Activated CD8-positive, alpha-beta T cell treated with anti-CD3 and anti-CD28 coated beads for 36 hours (primary cell): ENCODE measurements around the gene RASGRF2. TPM values are rescaled to one million over a fixed set of nuclear protein-coding genes. Genes with fewer than 3 reads are reported as not detected.
"Not testable (repeated sequence)": the region's sequence is repeated elsewhere in the genome, so short reads cannot be mapped to it uniquely, and the experiment has no call there.

Experiments
- ATAC-seq: fragments of 200-7000 bp; cut with Tn5 transposase; one replicate; pipeline ENCODE4 v1.10.0; 2021; ENCODE audit warnings: mild to moderate bottlenecking, moderate library complexity
- CTCF ChIA-PET: fragments of 350-600 bp; sonication (Branson Sonifier 250); formaldehyde crosslinking; loops from one replicate; lab custom pipeline; 2021; ENCODE audit warnings: antibody characterized with exemption; lab: Charles Lee
- POLR2A ChIA-PET: fragments of 350-600 bp; sonication (Branson Sonifier 250); formaldehyde crosslinking; loops from one replicate; lab custom pipeline; 2021; ENCODE audit warnings: antibody characterized with exemption; lab: Charles Lee
- DNase-seq: peaks from one replicate; pipeline ENCODE4 v3.0.0-alpha.2; 2020
- H3K27ac Mint-ChIP-seq: one replicate; pipeline ENCODE4 v1.8.0; 2021; ENCODE audit warnings: mild to moderate bottlenecking, mixed read lengths
- H3K27me3 Mint-ChIP-seq: one replicate; pipeline ENCODE4 v1.8.0; 2021; ENCODE audit warnings: mixed read lengths
- H3K36me3 Mint-ChIP-seq: one replicate; pipeline ENCODE4 v1.8.0; 2021; ENCODE audit warnings: low read depth, mixed read lengths
- H3K4me1 Mint-ChIP-seq: one replicate; pipeline ENCODE4 v1.8.0; 2021; ENCODE audit warnings: low read depth, mixed read lengths
- H3K4me3 Mint-ChIP-seq: one replicate; pipeline ENCODE4 v1.8.0; 2021; ENCODE audit warnings: mild to moderate bottlenecking, moderate library complexity, mixed read lengths
- H3K9me3 Mint-ChIP-seq: one replicate; pipeline ENCODE4 v1.8.0; 2021; ENCODE audit warnings: mixed read lengths
- CTCF ChIP-seq: fragments of 200-600 bp; IDR thresholded peaks from one replicate; pipeline ENCODE4 v1.8.0; 2022; ENCODE audit warnings: antibody characterized with exemption, mild to moderate bottlenecking
- intact Hi-C: fragments of 100-400 bp; cut with micrococcal nuclease; formaldehyde crosslinking; loops from one replicate; pipeline ENCODE4 v1.10.0; 2022
- total RNA-seq, 2 experiments: library from RNA; stranded (reverse); gene quantifications; one replicate each; pipeline ENCODE4 v1.2.3, GENCODE V29; 2021

Gene RASGRF2
- total RNA-seq, 2 experiments from 2014 or later, result 14.9 to 15.8 TPM

- CTCF ChIA-PET, result interaction anchor here (1.1 to 1.2 kb wide), 2 partner anchors 33 to 98 kb away, joined by 3 to 5 read pairs; no protein-coding TSS in a partner anchor
- no peak for TF ChIP-seq CTCF
- Mint-ChIP-seq H3K4me3 (no peak overlapping the region), H3K9me3 (peaks cover 2% of the 10 kb centered on the region), H3K4me1 (peaks cover 66% of the 10 kb centered on the region), H3K27ac (peak overlapping the region; percentile 0), H3K27me3 (no peaks in the 10 kb centered on the region), H3K36me3 (peaks cover 14% of the 10 kb centered on the region)
- intact Hi-C loops, result no loop called here
- ATAC-seq, result no peak
- POLR2A ChIA-PET, result interaction anchor here (4.1 kb wide), 1 partner anchor 7 kb away, joined by 41 read pairs; no protein-coding TSS in a partner anchor
- DNase-seq, result no peak
These were observed 50.4 kb downstream of the RASGRF2 start for GRCh38 chr5:81010336-81011169.

- ATAC-seq (no peak), DNase-seq (peak; percentile 44)
- H3K27me3 Mint-ChIP-seq, result no peaks in the 10 kb centered on the region
These were observed 54.2 kb downstream of the RASGRF2 start for GRCh38 chr5:81014348-81014747.

GRCh38 chr5:81016116-81016515 lies 56.0 kb downstream of the RASGRF2 start:
- TF ChIP-seq CTCF, result no peak
- H3K4me3 Mint-ChIP-seq, result no peak overlapping the region
- DNase-seq, result no peak
- H3K36me3 Mint-ChIP-seq, result peaks cover 7% of the 10 kb centered on the region
- H3K4me1 Mint-ChIP-seq, result peaks cover 75% of the 10 kb centered on the region
- no peak for ATAC-seq
- intact Hi-C loops, result no loop called here
- no peaks in the 10 kb centered on the region for H3K27me3 Mint-ChIP-seq
- POLR2A ChIA-PET, result interaction anchor here (0.7 to 5.7 kb wide), 2 partner anchors 7 to 108 kb away, joined by 3 to 41 read pairs; no protein-coding TSS in a partner anchor
- no peak overlapping the region for H3K27ac Mint-ChIP-seq
- H3K9me3 Mint-ChIP-seq, result no peaks in the 10 kb centered on the region
- CTCF ChIA-PET, result interaction anchor here (1.8 kb wide), 2 partner anchors 9 to 56 kb away, joined by 5 to 7 read pairs; partner anchors contain the start of gene RASGRF2

More at GRCh38 chr5:81014348-81014747, 54.2 kb downstream of the RASGRF2 start:
- no peak overlapping the region for H3K4me3 Mint-ChIP-seq
- intact Hi-C loops, result no loop called here
- no peak for TF ChIP-seq CTCF
- peak overlapping the region; percentile 43 for H3K27ac Mint-ChIP-seq
- peaks cover 69% of the 10 kb centered on the region for H3K4me1 Mint-ChIP-seq
- POLR2A ChIA-PET, result no interaction called here
- peaks cover 8% of the 10 kb centered on the region for H3K36me3 Mint-ChIP-seq
- no peaks in the 10 kb centered on the region for H3K9me3 Mint-ChIP-seq
- CTCF ChIA-PET, result interaction anchor here (1.8 kb wide), 1 partner anchor 54 kb away, joined by 5 read pairs; the partner anchor contains the start of gene RASGRF2

- Mint-ChIP-seq H3K4me3 (peak overlapping the region; percentile 26), H3K27ac (peak overlapping the region; percentile 79)
These were observed 57.2 kb downstream of the RASGRF2 start for GRCh38 chr5:81017320-81017719.

GRCh38 chr5:81018608-81019007 lies 58.4 kb downstream of the RASGRF2 start:
- POLR2A ChIA-PET, result interaction anchor here (1.4 to 5.7 kb wide), 4 partner anchors 10 to 365 kb away, joined by 4 to 41 read pairs (median 6); partner anchors contain the start of genes DHFR and MSH3
- H3K4me1 Mint-ChIP-seq, result peaks cover 81% of the 10 kb centered on the region
- intact Hi-C loops, H3K36me3 Mint-ChIP-seq, H3K27me3 Mint-ChIP-seq, H3K9me3 Mint-ChIP-seq: not testable (repeated sequence)
- H3K27ac Mint-ChIP-seq, result peak overlapping the region; percentile 79
- peak overlapping the region; percentile 8 for H3K4me3 Mint-ChIP-seq
- DNase-seq, result peak; percentile 60
- CTCF ChIA-PET, result interaction anchor here (0.6 to 1.2 kb wide), 2 partner anchors 8 to 161 kb away, joined by 3 read pairs; no protein-coding TSS in a partner anchor
- peak; percentile 79 for ATAC-seq

More at GRCh38 chr5:81017320-81017719, 57.2 kb downstream of the RASGRF2 start:
- peak; percentile 40 for ATAC-seq
- POLR2A ChIA-PET, result interaction anchor here (0.6 to 5.7 kb wide), 4 partner anchors 9 to 363 kb away, joined by 3 to 41 read pairs (median 6); partner anchors contain the start of genes DHFR and MSH3
- peaks cover 7% of the 10 kb centered on the region for H3K36me3 Mint-ChIP-seq
- intact Hi-C loops, result no loop called here
- DNase-seq, result peak; percentile 46
- no peaks in the 10 kb centered on the region for H3K27me3 Mint-ChIP-seq
- no peaks in the 10 kb centered on the region for H3K9me3 Mint-ChIP-seq
- peaks cover 77% of the 10 kb centered on the region for H3K4me1 Mint-ChIP-seq
- TF ChIP-seq CTCF, result no peak
- CTCF ChIA-PET, result interaction anchor here (0.9 to 1.8 kb wide), 3 partner anchors 10 to 93 kb away, joined by 4 to 7 read pairs (median 4); no protein-coding TSS in a partner anchor
